ENCODE data around the gene TFCP2L1.

DNA sequence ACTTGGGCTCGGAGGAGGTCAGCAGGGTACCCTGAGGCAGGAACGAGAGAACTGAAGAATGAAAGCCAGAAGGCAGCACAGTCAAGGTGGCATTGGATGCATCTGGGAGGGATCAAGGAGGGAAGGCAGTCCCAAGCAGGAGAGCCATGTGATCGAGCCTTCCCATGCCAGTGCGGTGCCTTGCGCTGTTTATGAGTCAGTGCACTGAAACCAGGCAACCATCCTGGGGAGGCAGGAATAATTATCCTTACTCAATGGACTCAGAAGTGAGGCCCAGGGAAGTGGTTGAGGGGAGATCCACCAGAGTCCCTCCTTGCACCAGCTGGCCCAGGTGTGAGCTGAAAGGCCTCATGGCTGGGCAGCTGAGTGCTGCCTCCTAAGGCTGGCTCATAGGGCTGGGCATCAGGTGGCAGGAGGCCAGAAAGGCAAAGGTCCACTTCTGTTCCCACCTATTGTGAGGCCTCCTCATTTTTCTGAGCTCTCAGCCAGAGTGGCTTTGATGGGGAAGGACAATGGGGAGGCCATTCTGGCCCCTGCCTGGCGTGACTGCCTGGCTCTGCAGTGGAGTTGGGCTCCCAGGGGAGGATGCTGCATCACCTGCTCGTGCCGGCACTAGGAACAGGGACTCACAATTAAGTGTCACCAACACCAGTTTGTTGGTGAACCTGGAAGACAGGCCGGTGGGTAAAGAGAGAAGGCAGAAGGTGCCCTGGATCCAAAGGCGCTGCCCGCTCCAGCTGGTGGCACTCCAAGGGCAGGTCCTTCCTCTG lies 82.3 kb downstream of the TFCP2L1 start:
- TF ChIP-seq CTCF (IDR thresholded peaks at IDR 0.05; ENCODE audit: insufficient read depth, low read length) (no peak), POLR2AphosphoS5 (IDR thresholded peaks at IDR 0.05; ENCODE audit: low read depth) (no peak)
- TF ChIP-seq, protein P1, sequence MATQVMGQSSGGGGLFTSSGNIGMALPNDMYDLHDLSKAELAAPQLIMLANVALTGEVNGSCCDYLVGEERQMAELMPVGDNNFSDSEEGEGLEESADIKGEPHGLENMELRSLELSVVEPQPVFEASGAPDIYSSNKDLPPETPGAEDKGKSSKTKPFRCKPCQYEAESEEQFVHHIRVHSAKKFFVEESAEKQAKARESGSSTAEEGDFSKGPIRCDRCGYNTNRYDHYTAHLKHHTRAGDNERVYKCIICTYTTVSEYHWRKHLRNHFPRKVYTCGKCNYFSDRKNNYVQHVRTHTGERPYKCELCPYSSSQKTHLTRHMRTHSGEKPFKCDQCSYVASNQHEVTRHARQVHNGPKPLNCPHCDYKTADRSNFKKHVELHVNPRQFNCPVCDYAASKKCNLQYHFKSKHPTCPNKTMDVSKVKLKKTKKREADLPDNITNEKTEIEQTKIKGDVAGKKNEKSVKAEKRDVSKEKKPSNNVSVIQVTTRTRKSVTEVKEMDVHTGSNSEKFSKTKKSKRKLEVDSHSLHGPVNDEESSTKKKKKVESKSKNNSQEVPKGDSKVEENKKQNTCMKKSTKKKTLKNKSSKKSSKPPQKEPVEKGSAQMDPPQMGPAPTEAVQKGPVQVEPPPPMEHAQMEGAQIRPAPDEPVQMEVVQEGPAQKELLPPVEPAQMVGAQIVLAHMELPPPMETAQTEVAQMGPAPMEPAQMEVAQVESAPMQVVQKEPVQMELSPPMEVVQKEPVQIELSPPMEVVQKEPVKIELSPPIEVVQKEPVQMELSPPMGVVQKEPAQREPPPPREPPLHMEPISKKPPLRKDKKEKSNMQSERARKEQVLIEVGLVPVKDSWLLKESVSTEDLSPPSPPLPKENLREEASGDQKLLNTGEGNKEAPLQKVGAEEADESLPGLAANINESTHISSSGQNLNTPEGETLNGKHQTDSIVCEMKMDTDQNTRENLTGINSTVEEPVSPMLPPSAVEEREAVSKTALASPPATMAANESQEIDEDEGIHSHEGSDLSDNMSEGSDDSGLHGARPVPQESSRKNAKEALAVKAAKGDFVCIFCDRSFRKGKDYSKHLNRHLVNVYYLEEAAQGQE (IDR thresholded peaks at IDR 0.05; ENCODE audit: insufficient replicate concordance, low read depth), result no peak
